ENCODE data around the gene PHEX.

The PHEX gene

GRCh38 chrX:22081475-22082092 lies 49.5 kb downstream of the PHEX start:
- H3K4ac ChIP-seq (ENCODE audit: low read depth in 1 of 2, low read length in 2 of 2): no peak overlapping the region
- H3K27me3 ChIP-seq (ENCODE audit: control insufficient read depth in 1 of 2, insufficient read depth in 1 of 2, low read length in 2 of 2): no peaks in the 10 kb centered on the region
- no peak overlapping the region for H4K91ac ChIP-seq (ENCODE audit: low read length)
- no peaks in the 10 kb centered on the region for H3K4me1 ChIP-seq (ENCODE audit: control insufficient read depth, insufficient read depth, low read depth, low read length)
- H2BK5ac ChIP-seq (ENCODE audit: low read depth, low read length, poor library complexity, severe bottlenecking): no peak overlapping the region
- peak overlapping the region; percentile 29 for H2AK5ac ChIP-seq (ENCODE audit: low read length, severe bottlenecking)
- no peaks in the 10 kb centered on the region for H3K9me3 ChIP-seq (ENCODE audit: control insufficient read depth, low read length)
- no peak overlapping the region for H3K14ac ChIP-seq (ENCODE audit: low read length in 2 of 2)
- no peaks in the 10 kb centered on the region for H3K79me1 ChIP-seq (replicated peaks; ENCODE audit: low read length, poor library complexity, severe bottlenecking)
- H4K8ac ChIP-seq (ENCODE audit: low read length): no peak overlapping the region
- peak; percentile 48 for DNase-seq
- no peak overlapping the region for H3K18ac ChIP-seq (ENCODE audit: low read depth in 1 of 2, low read length in 2 of 2)
- no peak overlapping the region for H3K4me2 ChIP-seq (ENCODE audit: low read length, poor library complexity, severe bottlenecking)
- H3K36me3 ChIP-seq (ENCODE audit: control insufficient read depth in 1 of 2, insufficient read depth in 2 of 2, low read depth in 1 of 2, low read length in 2 of 2): no peaks in the 10 kb centered on the region
- no peak overlapping the region for H2BK120ac ChIP-seq (ENCODE audit: low read depth, low read length)
- no peak overlapping the region for H3K9ac ChIP-seq (ENCODE audit: low read length)
- no peak overlapping the region for H2BK15ac ChIP-seq (ENCODE audit: low read depth, poor library complexity, severe bottlenecking)
- H3K4me3 ChIP-seq (ENCODE audit: insufficient read depth in 1 of 2, low read depth in 1 of 2, low read length in 2 of 2): no peak overlapping the region
- no peak overlapping the region for H3K23ac ChIP-seq (ENCODE audit: low read length in 2 of 2)
- no peak overlapping the region for H3K27ac ChIP-seq (ENCODE audit: low read length, poor library complexity, severe bottlenecking)
- H2BK12ac ChIP-seq (ENCODE audit: low read length in 2 of 2): peak overlapping the region in 1 of 2 experiments; percentile 48
- 94% methylated on average over 2 of the region's 7 CpGs for WGBS
- H2AFZ ChIP-seq (ENCODE audit: low read depth, low read length): no peak overlapping the region

GRCh38 chrX:22086003-22086402 lies 53.9 kb downstream of the PHEX start:
- H3K27ac ChIP-seq (ENCODE audit: low read length, poor library complexity, severe bottlenecking): no peak overlapping the region
- no peak overlapping the region for H3K4ac ChIP-seq (ENCODE audit: low read depth in 1 of 2, low read length in 2 of 2)
- no peaks in the 10 kb centered on the region for H3K36me3 ChIP-seq (ENCODE audit: control insufficient read depth in 1 of 2, insufficient read depth in 2 of 2, low read depth in 1 of 2, low read length in 2 of 2)
- H2AK5ac ChIP-seq (ENCODE audit: low read length, severe bottlenecking): no peak overlapping the region
- H3K4me1 ChIP-seq (ENCODE audit: control insufficient read depth, insufficient read depth, low read depth, low read length): no peaks in the 10 kb centered on the region
- H2BK120ac ChIP-seq (ENCODE audit: low read depth, low read length): no peak overlapping the region
- peak overlapping the region; percentile 56 for H4K91ac ChIP-seq (ENCODE audit: low read length)
- no peaks in the 10 kb centered on the region for H3K27me3 ChIP-seq (ENCODE audit: control insufficient read depth in 1 of 2, insufficient read depth in 1 of 2, low read length in 2 of 2)
- H2BK12ac ChIP-seq (ENCODE audit: low read length in 2 of 2): no peak overlapping the region
- no peak overlapping the region for H2AFZ ChIP-seq (ENCODE audit: low read depth, low read length)
- no peak overlapping the region for H2BK5ac ChIP-seq (ENCODE audit: low read depth, low read length, poor library complexity, severe bottlenecking)
- DNase-seq: no peak
- peak overlapping the region in 1 of 2 experiments; percentile 19 for H3K18ac ChIP-seq (ENCODE audit: low read depth in 1 of 2, low read length in 2 of 2)
- H3K23ac ChIP-seq (ENCODE audit: low read length in 2 of 2): no peak overlapping the region
- no peak overlapping the region for H4K8ac ChIP-seq (ENCODE audit: low read length)
- 100% methylated on average over 1 of the region's 4 CpGs for WGBS
- no peaks in the 10 kb centered on the region for H3K79me1 ChIP-seq (replicated peaks; ENCODE audit: low read length, poor library complexity, severe bottlenecking)
- H2BK15ac ChIP-seq (ENCODE audit: low read depth, poor library complexity, severe bottlenecking): no peak overlapping the region
- no peak overlapping the region for H3K9ac ChIP-seq (ENCODE audit: low read length)
- H3K14ac ChIP-seq (ENCODE audit: low read length in 2 of 2): no peak overlapping the region
- H3K9me3 ChIP-seq (ENCODE audit: control insufficient read depth, low read length): no peaks in the 10 kb centered on the region
- no peak overlapping the region for H3K4me3 ChIP-seq (ENCODE audit: insufficient read depth in 1 of 2, low read depth in 1 of 2, low read length in 2 of 2)
- no peak overlapping the region for H3K4me2 ChIP-seq (ENCODE audit: low read length, poor library complexity, severe bottlenecking)

GRCh38 chrX:22087011-22087557 lies 55.0 kb downstream of the PHEX start:
- no peak overlapping the region for H3K4me3 ChIP-seq (ENCODE audit: insufficient read depth in 1 of 2, low read depth in 1 of 2, low read length in 2 of 2)
- no peak overlapping the region for H3K14ac ChIP-seq (ENCODE audit: low read length in 2 of 2)
- H2BK12ac ChIP-seq (ENCODE audit: low read length in 2 of 2): no peak overlapping the region
- no peak overlapping the region for H2BK120ac ChIP-seq (ENCODE audit: low read depth, low read length)
- H4K91ac ChIP-seq (ENCODE audit: low read length): no peak overlapping the region
- no peaks in the 10 kb centered on the region for H3K4me1 ChIP-seq (ENCODE audit: control insufficient read depth, insufficient read depth, low read depth, low read length)
- no peaks in the 10 kb centered on the region for H3K79me1 ChIP-seq (replicated peaks; ENCODE audit: low read length, poor library complexity, severe bottlenecking)
- H4K8ac ChIP-seq (ENCODE audit: low read length): no peak overlapping the region
- H2AK5ac ChIP-seq (ENCODE audit: low read length, severe bottlenecking): no peak overlapping the region
- no peaks in the 10 kb centered on the region for H3K36me3 ChIP-seq (ENCODE audit: control insufficient read depth in 1 of 2, insufficient read depth in 2 of 2, low read depth in 1 of 2, low read length in 2 of 2)
- H3K23ac ChIP-seq (ENCODE audit: low read length in 2 of 2): no peak overlapping the region
- DNase-seq: peak; percentile 6
- no peak overlapping the region for H3K18ac ChIP-seq (ENCODE audit: low read depth in 1 of 2, low read length in 2 of 2)
- no peak overlapping the region for H2AFZ ChIP-seq (ENCODE audit: low read depth, low read length)
- H3K4ac ChIP-seq (ENCODE audit: low read depth in 1 of 2, low read length in 2 of 2): no peak overlapping the region
- no peak overlapping the region for H3K27ac ChIP-seq (ENCODE audit: low read length, poor library complexity, severe bottlenecking)
- H2BK15ac ChIP-seq (ENCODE audit: low read depth, poor library complexity, severe bottlenecking): no peak overlapping the region
- H3K9ac ChIP-seq (ENCODE audit: low read length): no peak overlapping the region
- H3K27me3 ChIP-seq (ENCODE audit: control insufficient read depth in 1 of 2, insufficient read depth in 1 of 2, low read length in 2 of 2): no peaks in the 10 kb centered on the region
- no peaks in the 10 kb centered on the region for H3K9me3 ChIP-seq (ENCODE audit: control insufficient read depth, low read length)
- WGBS: 74% methylated on average over 2 of the region's 3 CpGs
- H3K4me2 ChIP-seq (ENCODE audit: low read length, poor library complexity, severe bottlenecking): no peak overlapping the region
- H2BK5ac ChIP-seq (ENCODE audit: low read depth, low read length, poor library complexity, severe bottlenecking): no peak overlapping the region

GRCh38 chrX:22088326-22088725 lies 56.2 kb downstream of the PHEX start:
- H3K27ac ChIP-seq (ENCODE audit: low read length, poor library complexity, severe bottlenecking): no peak overlapping the region
- H3K9ac ChIP-seq (ENCODE audit: low read length): no peak overlapping the region
- H3K23ac ChIP-seq (ENCODE audit: low read length in 2 of 2): no peak overlapping the region
- H3K4me2 ChIP-seq (ENCODE audit: low read length, poor library complexity, severe bottlenecking): no peak overlapping the region
- no peak overlapping the region for H4K91ac ChIP-seq (ENCODE audit: low read length)
- no peaks in the 10 kb centered on the region for H3K4me1 ChIP-seq (ENCODE audit: control insufficient read depth, insufficient read depth, low read depth, low read length)
- WGBS: 95% methylated on average over 2 of the region's 4 CpGs
- H2BK5ac ChIP-seq (ENCODE audit: low read depth, low read length, poor library complexity, severe bottlenecking): no peak overlapping the region
- H2BK120ac ChIP-seq (ENCODE audit: low read depth, low read length): no peak overlapping the region
- H2AK5ac ChIP-seq (ENCODE audit: low read length, severe bottlenecking): no peak overlapping the region
- no peak overlapping the region for H3K18ac ChIP-seq (ENCODE audit: low read depth in 1 of 2, low read length in 2 of 2)
- no peak overlapping the region for H2BK12ac ChIP-seq (ENCODE audit: low read length in 2 of 2)
- no peaks in the 10 kb centered on the region for H3K36me3 ChIP-seq (ENCODE audit: control insufficient read depth in 1 of 2, insufficient read depth in 2 of 2, low read depth in 1 of 2, low read length in 2 of 2)
- no peaks in the 10 kb centered on the region for H3K9me3 ChIP-seq (ENCODE audit: control insufficient read depth, low read length)
- H3K4ac ChIP-seq (ENCODE audit: low read depth in 1 of 2, low read length in 2 of 2): no peak overlapping the region
- no peak overlapping the region for H2AFZ ChIP-seq (ENCODE audit: low read depth, low read length)
- H3K14ac ChIP-seq (ENCODE audit: low read length in 2 of 2): no peak overlapping the region
- DNase-seq: no peak
- H2BK15ac ChIP-seq (ENCODE audit: low read depth, poor library complexity, severe bottlenecking): no peak overlapping the region
- H3K4me3 ChIP-seq (ENCODE audit: insufficient read depth in 1 of 2, low read depth in 1 of 2, low read length in 2 of 2): no peak overlapping the region
- H4K8ac ChIP-seq (ENCODE audit: low read length): no peak overlapping the region
- H3K79me1 ChIP-seq (replicated peaks; ENCODE audit: low read length, poor library complexity, severe bottlenecking): no peaks in the 10 kb centered on the region
- no peaks in the 10 kb centered on the region for H3K27me3 ChIP-seq (ENCODE audit: control insufficient read depth in 1 of 2, insufficient read depth in 1 of 2, low read length in 2 of 2)
